ENCODE data around the gene HCN2. TPM values are rescaled to one million over a fixed set of nuclear protein-coding genes. Genes with fewer than 3 reads are reported as not detected.

The HCN2 gene
- polyA plus RNA-seq, 1 of the 3 experiments (the other 2 are of a cell fraction): 5.6 TPM

GRCh38 chr19:623974-624373 lies 34.3 kb downstream of the HCN2 start:
- ChIA-PET POLR2A (no interaction called here), CTCF (interaction anchor here (1.2 to 1.4 kb wide), 2 partner anchors 36 to 40 kb away, joined by 3 to 6 read pairs; no protein-coding TSS in a partner anchor)
- no peaks in the 10 kb centered on the region for H3K9me3 ChIP-seq
- H3K4me1 ChIP-seq (ENCODE audit: control insufficient read depth in 1 of 2, insufficient read depth in 2 of 2, low read depth in 1 of 2, low read length in 1 of 2): peaks cover 0 to under 1% of the 10 kb centered on the region in 2 experiments; a peak in 1 of 4 replicates
- H3K9ac ChIP-seq: no peak overlapping the region
- H3K36me3 ChIP-seq (replicated peaks in 1 of 2; ENCODE audit: control insufficient read depth in 1 of 2, insufficient read depth in 2 of 2, low read length in 1 of 2): peaks cover 6 to 29% of the 10 kb centered on the region in 2 experiments
- no peaks in the 10 kb centered on the region for H3K9me2 ChIP-seq
- no peak overlapping the region for H2AFZ ChIP-seq (ENCODE audit: low read depth)
- no peak overlapping the region for H3K4me2 ChIP-seq
- no peaks in the 10 kb centered on the region for H3K27me3 ChIP-seq (ENCODE audit: insufficient read depth)
- H3F3A ChIP-seq (replicated peaks; ENCODE audit: insufficient read depth): no peaks in the 10 kb centered on the region
- H4K20me1 ChIP-seq (ENCODE audit: insufficient read depth): 0 out of 2 replicates have a peak, but pooled peaks cover 7% of the 10 kb centered on the region
- DNase-seq: no peak
- no peak overlapping the region for H3K4me3 ChIP-seq (ENCODE audit: low read depth in 2 of 2, low read length in 1 of 2)
- H3K27ac ChIP-seq (ENCODE audit: low read depth in 2 of 2, low read length in 1 of 2): peak overlapping the region in 1 of 2 experiments; percentile 52; a peak in 1 of 4 replicates
- H3K79me2 ChIP-seq (ENCODE audit: insufficient read depth): peaks cover 4% of the 10 kb centered on the region; the same call in 1 of the 2 replicates
- TF ChIP-seq, protein P1, sequence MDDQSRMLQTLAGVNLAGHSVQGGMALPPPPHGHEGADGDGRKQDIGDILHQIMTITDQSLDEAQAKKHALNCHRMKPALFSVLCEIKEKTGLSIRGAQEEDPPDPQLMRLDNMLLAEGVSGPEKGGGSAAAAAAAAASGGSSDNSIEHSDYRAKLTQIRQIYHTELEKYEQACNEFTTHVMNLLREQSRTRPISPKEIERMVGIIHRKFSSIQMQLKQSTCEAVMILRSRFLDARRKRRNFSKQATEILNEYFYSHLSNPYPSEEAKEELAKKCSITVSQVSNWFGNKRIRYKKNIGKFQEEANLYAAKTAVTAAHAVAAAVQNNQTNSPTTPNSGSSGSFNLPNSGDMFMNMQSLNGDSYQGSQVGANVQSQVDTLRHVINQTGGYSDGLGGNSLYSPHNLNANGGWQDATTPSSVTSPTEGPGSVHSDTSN (IDR thresholded peaks at IDR 0.05): no peak
- TF ChIP-seq ELF1 (IDR thresholded peaks at IDR 0.05): no peak
- TF ChIP-seq RCOR1 (IDR thresholded peaks at IDR 0.05; ENCODE audit: low read length): no peak
- no peak for TF ChIP-seq FOXM1 (IDR thresholded peaks at IDR 0.05; ENCODE audit: low read depth)
- TF ChIP-seq, protein P2, sequence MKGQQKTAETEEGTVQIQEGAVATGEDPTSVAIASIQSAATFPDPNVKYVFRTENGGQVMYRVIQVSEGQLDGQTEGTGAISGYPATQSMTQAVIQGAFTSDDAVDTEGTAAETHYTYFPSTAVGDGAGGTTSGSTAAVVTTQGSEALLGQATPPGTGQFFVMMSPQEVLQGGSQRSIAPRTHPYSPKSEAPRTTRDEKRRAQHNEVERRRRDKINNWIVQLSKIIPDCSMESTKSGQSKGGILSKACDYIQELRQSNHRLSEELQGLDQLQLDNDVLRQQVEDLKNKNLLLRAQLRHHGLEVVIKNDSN (IDR thresholded peaks at IDR 0.05; ENCODE audit: borderline replicate concordance, low read depth): no peak
- no peak for TF ChIP-seq EP300 (IDR thresholded peaks at IDR 0.05; ENCODE audit: borderline replicate concordance in 1 of 2, low read depth in 1 of 2, low read length in 1 of 2)
- TF ChIP-seq POLR2AphosphoS5 (IDR thresholded peaks at IDR 0.05; ENCODE audit: low read depth, low read length): no peak
- TF ChIP-seq TAF1 (IDR thresholded peaks at IDR 0.05; ENCODE audit: borderline replicate concordance, low read depth, low read length): no peak
- no peak for TF ChIP-seq SMC3 (IDR thresholded peaks at IDR 0.05; ENCODE audit: low read depth, low read length)
- TF ChIP-seq, protein P3, sequence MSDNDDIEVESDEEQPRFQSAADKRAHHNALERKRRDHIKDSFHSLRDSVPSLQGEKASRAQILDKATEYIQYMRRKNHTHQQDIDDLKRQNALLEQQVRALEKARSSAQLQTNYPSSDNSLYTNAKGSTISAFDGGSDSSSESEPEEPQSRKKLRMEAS (IDR thresholded peaks at IDR 0.05; ENCODE audit: low read depth): no peak
- no peak for TF ChIP-seq MEF2A (IDR thresholded peaks at IDR 0.05; ENCODE audit: borderline replicate concordance, low read depth)
- TF ChIP-seq NFIC (IDR thresholded peaks at IDR 0.05; ENCODE audit: borderline replicate concordance): no peak
- no peak for TF ChIP-seq ZBTB33 (IDR thresholded peaks at IDR 0.05; ENCODE audit: borderline replicate concordance, low read depth)
- WGBS (ENCODE audit: low lambda C conversion rate): 63% methylated on average over 20 of the region's 24 CpGs
